ENCODE data around the gene SLC6A6.

GRCh38 chr3:14534516-14535191 is 132.2 kb downstream of the SLC6A6 start:
- no peak for TF ChIP-seq CTCF (IDR thresholded peaks at IDR 0.05)
- no peak for TF ChIP-seq POLR2A (IDR thresholded peaks at IDR 0.05)
